ENCODE data around the gene MICU2. TPM values are rescaled to one million over a fixed set of nuclear protein-coding genes. Genes with fewer than 3 reads are reported as not detected.

MICU2 gene
- total RNA-seq, 1 donor, result 57.7 TPM

DNA sequence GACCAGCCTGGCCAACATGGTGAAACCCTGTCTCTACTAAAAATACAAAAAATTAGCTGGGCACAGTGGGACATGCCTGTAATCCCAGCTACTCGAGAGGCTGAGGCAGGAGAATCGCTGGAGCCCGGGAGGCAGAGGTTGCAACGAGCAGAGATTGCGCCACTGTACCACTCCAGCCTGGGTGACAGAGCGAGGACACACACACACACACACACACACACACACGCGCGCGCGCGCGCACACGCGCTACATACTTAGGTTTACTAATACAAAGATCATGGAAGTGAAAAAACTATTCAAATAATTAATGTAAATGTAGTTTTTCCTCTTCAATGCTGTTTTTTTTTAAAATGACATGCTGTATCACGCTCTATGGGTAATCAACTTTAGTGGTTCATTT is 86.4 kb downstream of the MICU2 start:
- no peak for DNase-seq (ENCODE audit: low read depth)
- TF ChIP-seq, protein P1, sequence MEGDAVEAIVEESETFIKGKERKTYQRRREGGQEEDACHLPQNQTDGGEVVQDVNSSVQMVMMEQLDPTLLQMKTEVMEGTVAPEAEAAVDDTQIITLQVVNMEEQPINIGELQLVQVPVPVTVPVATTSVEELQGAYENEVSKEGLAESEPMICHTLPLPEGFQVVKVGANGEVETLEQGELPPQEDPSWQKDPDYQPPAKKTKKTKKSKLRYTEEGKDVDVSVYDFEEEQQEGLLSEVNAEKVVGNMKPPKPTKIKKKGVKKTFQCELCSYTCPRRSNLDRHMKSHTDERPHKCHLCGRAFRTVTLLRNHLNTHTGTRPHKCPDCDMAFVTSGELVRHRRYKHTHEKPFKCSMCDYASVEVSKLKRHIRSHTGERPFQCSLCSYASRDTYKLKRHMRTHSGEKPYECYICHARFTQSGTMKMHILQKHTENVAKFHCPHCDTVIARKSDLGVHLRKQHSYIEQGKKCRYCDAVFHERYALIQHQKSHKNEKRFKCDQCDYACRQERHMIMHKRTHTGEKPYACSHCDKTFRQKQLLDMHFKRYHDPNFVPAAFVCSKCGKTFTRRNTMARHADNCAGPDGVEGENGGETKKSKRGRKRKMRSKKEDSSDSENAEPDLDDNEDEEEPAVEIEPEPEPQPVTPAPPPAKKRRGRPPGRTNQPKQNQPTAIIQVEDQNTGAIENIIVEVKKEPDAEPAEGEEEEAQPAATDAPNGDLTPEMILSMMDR (IDR thresholded peaks at IDR 0.05; ENCODE audit: insufficient read depth, low read length), result no peak
- no peak overlapping the region for H3K4me3 ChIP-seq (ENCODE audit: low read depth, low read length)

DNA sequence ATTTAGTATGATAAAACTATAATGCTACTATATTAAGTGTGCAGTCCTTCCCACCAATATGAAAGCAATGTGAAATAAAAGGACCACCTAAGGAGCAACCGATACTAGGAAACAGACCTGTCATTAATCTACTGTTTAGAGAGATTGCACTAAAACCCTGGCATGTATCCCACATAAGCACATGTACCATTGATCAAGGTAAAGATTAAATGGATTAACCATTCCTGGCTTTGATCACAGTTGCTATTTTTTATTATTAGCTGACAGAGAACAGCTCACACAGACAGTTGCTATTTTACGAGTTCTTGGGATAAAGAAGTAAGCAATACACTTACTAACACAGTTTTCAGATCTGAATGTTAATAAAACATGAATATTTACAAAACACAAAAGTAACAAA is 87.2 kb downstream of the MICU2 start:
- H3K4me3 ChIP-seq (ENCODE audit: low read depth, low read length), result no peak overlapping the region
- no peak for DNase-seq (ENCODE audit: low read depth)
- TF ChIP-seq, protein P1 (IDR thresholded peaks at IDR 0.05; ENCODE audit: insufficient read depth, low read length), result no peak

DNA sequence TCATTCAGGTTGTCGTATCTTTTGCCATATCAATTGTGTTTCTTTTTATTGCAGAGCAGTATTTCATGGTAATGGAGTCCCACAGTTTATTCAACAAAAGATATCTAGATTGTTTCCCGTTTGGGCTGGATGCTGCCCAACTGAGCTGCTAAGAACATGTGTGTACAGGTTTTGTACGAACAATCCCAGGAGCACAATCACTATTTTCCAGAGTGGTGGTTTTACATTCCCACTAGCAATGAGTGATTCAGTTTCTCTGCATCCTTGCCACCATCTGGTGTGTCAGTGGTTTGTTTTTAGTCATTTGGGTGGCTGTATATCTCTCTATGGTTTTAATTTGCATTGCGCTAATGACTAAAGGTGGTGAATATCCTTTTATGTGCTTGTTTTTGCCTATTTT is 92.1 kb downstream of the MICU2 start:
- H3K4me3 ChIP-seq (ENCODE audit: low read depth, low read length), result no peak overlapping the region
- TF ChIP-seq, protein P1 (IDR thresholded peaks at IDR 0.05; ENCODE audit: insufficient read depth, low read length), result no peak
- DNase-seq (ENCODE audit: low read depth), result peak; percentile 4

DNA sequence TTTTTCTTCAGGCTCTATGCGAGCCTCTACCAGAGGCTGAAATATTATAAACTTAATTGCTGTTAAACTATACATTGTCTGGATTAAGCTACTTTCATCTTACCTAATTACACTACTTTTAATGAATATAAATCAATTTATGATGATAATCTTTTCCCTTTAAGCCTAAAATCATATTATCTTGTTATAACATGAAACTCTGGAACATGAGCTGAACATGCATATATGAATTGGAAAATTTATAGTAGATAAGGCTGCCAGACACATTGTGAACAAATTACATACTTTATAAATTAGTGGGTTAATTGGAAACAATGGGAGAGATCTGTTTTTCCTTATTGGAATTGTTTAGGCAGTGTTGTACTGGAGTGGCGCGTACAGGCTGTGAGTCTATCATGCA is 99.6 kb downstream of the MICU2 start:
- TF ChIP-seq, protein P1 (IDR thresholded peaks at IDR 0.05; ENCODE audit: insufficient read depth, low read length), result no peak
- DNase-seq (ENCODE audit: low read depth), result no peak
- H3K4me3 ChIP-seq (ENCODE audit: low read depth, low read length), result no peak overlapping the region

DNA sequence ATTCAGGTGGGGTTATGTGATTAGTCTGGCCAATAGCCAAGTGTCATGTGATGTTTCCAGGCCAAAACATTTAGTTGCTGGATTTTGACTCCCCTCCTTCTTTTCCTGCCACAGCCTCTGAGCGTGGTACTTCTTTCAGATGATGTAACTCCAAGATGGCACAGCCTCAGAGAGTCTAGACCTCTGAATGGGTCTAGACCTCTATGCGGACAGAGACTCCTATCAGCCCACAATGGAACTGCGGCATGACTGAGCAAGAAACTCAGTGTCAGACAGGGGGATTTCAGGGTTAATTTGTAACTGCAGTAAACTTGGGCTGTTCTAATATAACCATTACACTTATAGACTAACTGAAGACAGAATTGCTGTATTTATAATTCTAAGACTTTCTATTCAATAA is 102.3 kb downstream of the MICU2 start:
- no peak for DNase-seq (ENCODE audit: low read depth)
- H3K4me3 ChIP-seq (ENCODE audit: low read depth, low read length), result no peak overlapping the region
- TF ChIP-seq, protein P1 (IDR thresholded peaks at IDR 0.05; ENCODE audit: insufficient read depth, low read length), result peak; percentile 0

DNA sequence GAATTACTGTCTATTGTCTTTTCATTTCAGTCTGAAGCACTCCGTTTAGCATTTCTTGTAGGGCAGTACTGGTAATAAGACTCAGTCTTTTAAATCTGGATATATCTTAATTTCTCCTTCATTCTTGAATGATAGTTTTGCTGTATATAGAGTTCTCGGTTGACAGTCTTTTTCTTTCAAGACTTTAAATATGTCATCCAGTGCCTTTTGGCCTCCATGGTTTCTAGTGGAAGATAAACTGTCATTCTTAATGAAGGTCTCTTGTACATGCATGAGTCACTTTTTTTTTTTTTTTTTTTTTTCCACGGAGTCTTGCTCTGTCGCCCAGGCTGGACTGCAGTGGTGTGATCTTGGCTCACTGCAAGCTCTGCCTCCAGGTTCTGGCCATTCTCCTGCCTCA is 117.6 kb downstream of the MICU2 start:
- DNase-seq (ENCODE audit: low read depth), result no peak
- TF ChIP-seq, protein P1 (IDR thresholded peaks at IDR 0.05; ENCODE audit: insufficient read depth, low read length), result no peak
- H3K4me3 ChIP-seq (ENCODE audit: low read depth, low read length), result no peak overlapping the region

DNA sequence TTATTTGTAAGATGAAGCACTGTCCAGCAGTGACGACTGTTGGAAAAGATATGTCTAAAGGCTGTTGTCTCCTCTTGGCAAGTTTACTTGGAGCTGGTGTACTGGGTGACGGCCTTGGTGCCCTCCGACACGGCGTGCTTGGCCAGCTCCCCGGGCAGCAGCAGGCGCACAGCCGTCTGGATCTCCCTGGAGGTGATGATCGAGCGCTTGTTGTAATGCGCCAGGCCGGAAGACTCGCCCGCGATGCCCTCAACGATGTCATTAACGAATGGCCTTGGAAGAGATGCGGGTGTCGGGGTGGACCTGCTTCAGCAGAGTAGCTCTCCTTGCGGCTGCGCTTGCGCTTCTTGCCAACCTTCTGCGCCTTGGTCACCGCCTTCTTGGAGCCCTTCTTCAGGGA is 120.2 kb downstream of the MICU2 start:
- DNase-seq (ENCODE audit: low read depth), result no peak
- no peak overlapping the region for H3K4me3 ChIP-seq (ENCODE audit: low read depth, low read length)
- TF ChIP-seq, protein P1 (IDR thresholded peaks at IDR 0.05; ENCODE audit: insufficient read depth, low read length), result no peak

Data from fibroblast of the aortic adventitia (primary cell).